ENCODE data around the gene EBF3. TPM values are rescaled to one million over a fixed set of nuclear protein-coding genes. Genes with fewer than 3 reads are reported as not detected.

EBF3 gene
- 0.04 and 0.22 TPM in 2 replicates for total RNA-seq (2021)
- long read RNA-seq: 0 reads

- Histone ChIP-seq H3T11ph (ENCODE audit: low read length) (no peak within 1 kb of the TSS), H3K4me2 (ENCODE audit: insufficient read depth, insufficient read length, low read length) (peak within 1 kb of the TSS; percentile 64), H3K79me2 (ENCODE audit: insufficient read depth, low read length) (no peaks in the 10 kb centered on the region), H2BK12ac (ENCODE audit: insufficient read length, low read depth, low read length) (no peak within 1 kb of the TSS), H3K4me1 (ENCODE audit: insufficient read depth, low read length) (no peaks in the 10 kb centered on the region), H4K91ac (ENCODE audit: insufficient read length, low read depth, low read length) (no peak within 1 kb of the TSS), H2BK15ac (ENCODE audit: low read depth, low read length) (no peak within 1 kb of the TSS; the same call in 1 of the 2 replicates), H4K8ac (replicated peaks; ENCODE audit: insufficient read length, low read depth, low read length) (no peak within 1 kb of the TSS), H3K56ac (ENCODE audit: insufficient read length, low read depth, low read length) (no peak within 1 kb of the TSS), H3K18ac (ENCODE audit: insufficient read length, low read depth, low read length) (no peak within 1 kb of the TSS), H4K20me1 (ENCODE audit: control insufficient read depth, insufficient read depth, insufficient read length) (no peaks in the 10 kb centered on the region), H3K9me3 (ENCODE audit: control insufficient read depth, low read depth, low read length) (no peaks in the 10 kb centered on the region), H3K27ac (ENCODE audit: insufficient read length, low read depth, low read length) (no peak within 1 kb of the TSS), H3K79me1 (ENCODE audit: insufficient read depth, low read depth, low read length, poor library complexity, severe bottlenecking) (no peaks in the 10 kb centered on the region), H3K23ac (ENCODE audit: insufficient read length, low read depth, low read length) (no peak within 1 kb of the TSS), H3K4ac (ENCODE audit: low read depth, low read length) (no peak within 1 kb of the TSS), H2BK5ac (ENCODE audit: insufficient read length, low read length) (no peak within 1 kb of the TSS), H3K27me3 (ENCODE audit: insufficient read depth, low read length) (peaks cover 86% of the 10 kb centered on the region), H3K9ac (ENCODE audit: extremely low read depth, insufficient read length, low read length) (no peak within 1 kb of the TSS), H3K14ac (ENCODE audit: insufficient read depth, low read length) (no peak within 1 kb of the TSS), H2BK20ac (ENCODE audit: low read depth, low read length, poor library complexity, severe bottlenecking) (no peak within 1 kb of the TSS), H2BK120ac (ENCODE audit: low read depth, low read length, poor library complexity, severe bottlenecking) (no peak within 1 kb of the TSS), H4K5ac (ENCODE audit: insufficient read length, low read depth, low read length) (no peak within 1 kb of the TSS), H2AK5ac (ENCODE audit: insufficient read length, low read length) (no peak within 1 kb of the TSS), H2AFZ (ENCODE audit: low read length) (no peak within 1 kb of the TSS), H3K23me2 (ENCODE audit: insufficient read length, low read depth, low read length, poor library complexity, severe bottlenecking) (peaks cover 15% of the 10 kb centered on the region)
- DNase-seq: peak; percentile 86
- no CpG with 5 or more reads among the region's 131 CpGs for WGBS (ENCODE audit: extremely low coverage, insufficient read length, low lambda C conversion rate)
- no peaks in the 10 kb centered on the region for H3K36me3 Mint-ChIP-seq (ENCODE audit: insufficient read depth in 1 of 3, low read depth in 3 of 3)
- H3K9me3 Mint-ChIP-seq: peaks cover 0 to 8% of the 10 kb centered on the region in 2 experiments; a peak in 2 of 5 replicates
- H3K27ac Mint-ChIP-seq: no peak within 1 kb of the TSS
- no peak for TF ChIP-seq CTCF (conservative IDR thresholded peaks at IDR 0.05)
- H3K4me3 Mint-ChIP-seq: peak within 1 kb of the TSS; percentile 49 to 84
- peaks cover 11 to 52% of the 10 kb centered on the region in 2 experiments for H3K4me1 Mint-ChIP-seq
- peaks cover 88% of the 10 kb centered on the region for H3K27me3 Mint-ChIP-seq (ENCODE audit: low read depth)
Observed at GRCh38 chr10:129963641-129964501, at the start of gene EBF3. EBF3 (minus strand) TSS chr10:129964274; CDS start chr10:129963768, 506 bp downstream.
